ENCODE data around the gene CRABP2. TPM values are rescaled to one million over a fixed set of nuclear protein-coding genes. Genes with fewer than 3 reads are reported as not detected.

Gene CRABP2
- total and polyA plus RNA-seq, 2 of the 13 experiments (the other 11 are each of a cell fraction or from before 2014, with no cell fraction given): 0.40 to 0.60 TPM

DNA sequence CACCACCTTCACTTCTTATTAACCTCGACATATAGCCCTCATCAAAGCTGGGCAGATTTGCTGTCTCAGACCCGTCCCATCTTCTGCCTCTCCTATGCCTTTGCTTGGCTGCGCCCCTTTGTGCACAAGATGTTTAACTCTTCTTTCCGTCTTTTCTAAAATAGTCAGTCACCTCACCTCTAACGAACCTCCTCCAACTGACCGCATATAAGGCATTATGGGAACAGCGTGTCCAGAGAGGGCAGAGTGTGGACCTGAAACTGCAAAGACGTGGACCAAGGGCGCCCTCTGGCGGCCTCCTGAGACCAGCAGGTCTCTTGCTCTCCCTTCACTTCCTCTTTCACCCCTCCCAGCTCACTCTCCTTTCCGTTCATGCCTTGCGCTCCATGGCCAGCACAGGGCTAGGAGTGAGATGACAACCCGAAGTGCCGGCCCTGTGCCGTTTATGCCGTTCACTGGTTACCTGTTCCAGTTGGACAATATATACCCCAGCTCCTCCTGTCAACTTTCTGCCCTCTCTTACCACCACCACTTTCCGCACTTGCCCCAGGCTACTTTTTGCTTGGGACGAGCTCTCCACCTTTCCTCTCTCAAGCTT is 20.4 kb upstream of the CRABP2 start (continued):
- TF ChIP-seq, protein P1, sequence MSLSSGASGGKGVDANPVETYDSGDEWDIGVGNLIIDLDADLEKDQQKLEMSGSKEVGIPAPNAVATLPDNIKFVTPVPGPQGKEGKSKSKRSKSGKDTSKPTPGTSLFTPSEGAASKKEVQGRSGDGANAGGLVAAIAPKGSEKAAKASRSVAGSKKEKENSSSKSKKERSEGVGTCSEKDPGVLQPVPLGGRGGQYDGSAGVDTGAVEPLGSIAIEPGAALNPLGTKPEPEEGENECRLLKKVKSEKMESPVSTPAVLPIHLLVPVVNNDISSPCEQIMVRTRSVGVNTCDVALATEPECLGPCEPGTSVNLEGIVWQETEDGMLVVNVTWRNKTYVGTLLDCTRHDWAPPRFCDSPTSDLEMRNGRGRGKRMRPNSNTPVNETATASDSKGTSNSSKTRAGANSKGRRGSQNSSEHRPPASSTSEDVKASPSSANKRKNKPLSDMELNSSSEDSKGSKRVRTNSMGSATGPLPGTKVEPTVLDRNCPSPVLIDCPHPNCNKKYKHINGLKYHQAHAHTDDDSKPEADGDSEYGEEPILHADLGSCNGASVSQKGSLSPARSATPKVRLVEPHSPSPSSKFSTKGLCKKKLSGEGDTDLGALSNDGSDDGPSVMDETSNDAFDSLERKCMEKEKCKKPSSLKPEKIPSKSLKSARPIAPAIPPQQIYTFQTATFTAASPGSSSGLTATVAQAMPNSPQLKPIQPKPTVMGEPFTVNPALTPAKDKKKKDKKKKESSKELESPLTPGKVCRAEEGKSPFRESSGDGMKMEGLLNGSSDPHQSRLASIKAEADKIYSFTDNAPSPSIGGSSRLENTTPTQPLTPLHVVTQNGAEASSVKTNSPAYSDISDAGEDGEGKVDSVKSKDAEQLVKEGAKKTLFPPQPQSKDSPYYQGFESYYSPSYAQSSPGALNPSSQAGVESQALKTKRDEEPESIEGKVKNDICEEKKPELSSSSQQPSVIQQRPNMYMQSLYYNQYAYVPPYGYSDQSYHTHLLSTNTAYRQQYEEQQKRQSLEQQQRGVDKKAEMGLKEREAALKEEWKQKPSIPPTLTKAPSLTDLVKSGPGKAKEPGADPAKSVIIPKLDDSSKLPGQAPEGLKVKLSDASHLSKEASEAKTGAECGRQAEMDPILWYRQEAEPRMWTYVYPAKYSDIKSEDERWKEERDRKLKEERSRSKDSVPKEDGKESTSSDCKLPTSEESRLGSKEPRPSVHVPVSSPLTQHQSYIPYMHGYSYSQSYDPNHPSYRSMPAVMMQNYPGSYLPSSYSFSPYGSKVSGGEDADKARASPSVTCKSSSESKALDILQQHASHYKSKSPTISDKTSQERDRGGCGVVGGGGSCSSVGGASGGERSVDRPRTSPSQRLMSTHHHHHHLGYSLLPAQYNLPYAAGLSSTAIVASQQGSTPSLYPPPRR (CRISPR knock-in tag; IDR thresholded peaks at IDR 0.05; ENCODE audit: borderline replicate concordance): no peak
- TF ChIP-seq ZNF572 (CRISPR knock-in tag; IDR thresholded peaks at IDR 0.05) (peak; percentile 72; the same call in 1 of the 2 replicates), THAP8 (CRISPR knock-in tag; IDR thresholded peaks at IDR 0.05; ENCODE audit: borderline replicate concordance) (no peak; the same call in 1 of the 2 replicates), GFI1 (CRISPR knock-in tag; IDR thresholded peaks at IDR 0.05; ENCODE audit: borderline replicate concordance) (no peak), ZNF451 (CRISPR knock-in tag; IDR thresholded peaks at IDR 0.05) (no peak), ZNF883 (CRISPR knock-in tag; IDR thresholded peaks at IDR 0.05; ENCODE audit: not compliant biosample characterization) (no peak), NR2F2 (IDR thresholded peaks at IDR 0.05; ENCODE audit: borderline replicate concordance, low read depth) (no peak), HOXD1 (CRISPR knock-in tag; IDR thresholded peaks at IDR 0.05) (no peak), ZBTB33 (CRISPR knock-in tag; IDR thresholded peaks at IDR 0.05) (peak; percentile 40; the same call in 1 of the 2 replicates), RXRA (CRISPR knock-in tag; IDR thresholded peaks at IDR 0.05) (no peak), ZFP37 (CRISPR knock-in tag; IDR thresholded peaks at IDR 0.05; ENCODE audit: borderline replicate concordance) (no peak), CERS6 (CRISPR knock-in tag; IDR thresholded peaks at IDR 0.05) (no peak)
- TF ChIP-seq, protein P2, sequence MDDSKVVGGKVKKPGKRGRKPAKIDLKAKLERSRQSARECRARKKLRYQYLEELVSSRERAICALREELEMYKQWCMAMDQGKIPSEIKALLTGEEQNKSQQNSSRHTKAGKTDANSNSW (CRISPR knock-in tag; IDR thresholded peaks at IDR 0.05; ENCODE audit: borderline replicate concordance): no peak
- TF ChIP-seq, protein P3, sequence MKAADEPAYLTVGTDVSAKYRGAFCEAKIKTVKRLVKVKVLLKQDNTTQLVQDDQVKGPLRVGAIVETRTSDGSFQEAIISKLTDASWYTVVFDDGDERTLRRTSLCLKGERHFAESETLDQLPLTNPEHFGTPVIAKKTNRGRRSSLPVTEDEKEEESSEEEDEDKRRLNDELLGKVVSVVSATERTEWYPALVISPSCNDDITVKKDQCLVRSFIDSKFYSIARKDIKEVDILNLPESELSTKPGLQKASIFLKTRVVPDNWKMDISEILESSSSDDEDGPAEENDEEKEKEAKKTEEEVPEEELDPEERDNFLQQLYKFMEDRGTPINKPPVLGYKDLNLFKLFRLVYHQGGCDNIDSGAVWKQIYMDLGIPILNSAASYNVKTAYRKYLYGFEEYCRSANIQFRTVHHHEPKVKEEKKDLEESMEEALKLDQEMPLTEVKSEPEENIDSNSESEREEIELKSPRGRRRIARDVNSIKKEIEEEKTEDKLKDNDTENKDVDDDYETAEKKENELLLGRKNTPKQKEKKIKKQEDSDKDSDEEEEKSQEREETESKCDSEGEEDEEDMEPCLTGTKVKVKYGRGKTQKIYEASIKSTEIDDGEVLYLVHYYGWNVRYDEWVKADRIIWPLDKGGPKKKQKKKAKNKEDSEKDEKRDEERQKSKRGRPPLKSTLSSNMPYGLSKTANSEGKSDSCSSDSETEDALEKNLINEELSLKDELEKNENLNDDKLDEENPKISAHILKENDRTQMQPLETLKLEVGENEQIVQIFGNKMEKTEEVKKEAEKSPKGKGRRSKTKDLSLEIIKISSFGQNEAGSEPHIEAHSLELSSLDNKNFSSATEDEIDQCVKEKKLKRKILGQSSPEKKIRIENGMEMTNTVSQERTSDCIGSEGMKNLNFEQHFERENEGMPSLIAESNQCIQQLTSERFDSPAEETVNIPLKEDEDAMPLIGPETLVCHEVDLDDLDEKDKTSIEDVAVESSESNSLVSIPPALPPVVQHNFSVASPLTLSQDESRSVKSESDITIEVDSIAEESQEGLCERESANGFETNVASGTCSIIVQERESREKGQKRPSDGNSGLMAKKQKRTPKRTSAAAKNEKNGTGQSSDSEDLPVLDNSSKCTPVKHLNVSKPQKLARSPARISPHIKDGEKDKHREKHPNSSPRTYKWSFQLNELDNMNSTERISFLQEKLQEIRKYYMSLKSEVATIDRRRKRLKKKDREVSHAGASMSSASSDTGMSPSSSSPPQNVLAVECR (CRISPR knock-in tag; IDR thresholded peaks at IDR 0.05; ENCODE audit: borderline replicate concordance): peak; percentile 55; the same call in 1 of the 2 replicates
